Retinal pigment epithelial cell (primary cell): ENCODE results near the gene GRIK1.

Experiments used
- DNase-seq: peaks from one replicate; pipeline ENCODE4 v3.0.0-alpha.2; 2010; ENCODE audit warnings: low read depth
- H3K4me3 ChIP-seq: 2 replicates; pipeline ENCODE4 v1.5.1; 2011; ENCODE audit warnings: mild to moderate bottlenecking, low read length, control low read depth, moderate library complexity
- TF ChIP-seq, protein P1 (sequence below): conservative IDR thresholded peaks from 2 replicates; pipeline ENCODE4 v1.5.1; 2011; ENCODE audit warnings: low read depth, low read length, control low read depth, inconsistent platforms

GRIK1 gene

DNA sequence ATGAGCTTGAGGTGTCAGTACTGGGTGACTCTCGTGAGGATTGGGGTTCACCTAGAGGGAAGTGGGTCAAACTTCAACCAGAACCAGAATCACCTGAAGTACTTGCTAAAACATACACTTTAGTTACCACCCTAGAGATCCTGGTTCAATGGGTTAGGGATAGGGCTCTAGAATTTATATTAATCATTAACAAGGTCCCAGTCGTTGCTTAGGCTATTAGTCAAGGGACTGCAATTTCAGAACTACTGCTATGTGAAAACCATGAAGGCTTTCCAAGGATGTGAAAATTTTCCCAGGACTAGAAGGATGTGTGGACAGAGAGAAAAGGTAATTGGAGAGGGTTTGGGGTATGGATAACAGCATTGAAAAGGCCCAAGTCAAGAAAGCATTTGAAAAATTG is 162.6 kb downstream of the GRIK1 start:
- TF ChIP-seq, protein P1, sequence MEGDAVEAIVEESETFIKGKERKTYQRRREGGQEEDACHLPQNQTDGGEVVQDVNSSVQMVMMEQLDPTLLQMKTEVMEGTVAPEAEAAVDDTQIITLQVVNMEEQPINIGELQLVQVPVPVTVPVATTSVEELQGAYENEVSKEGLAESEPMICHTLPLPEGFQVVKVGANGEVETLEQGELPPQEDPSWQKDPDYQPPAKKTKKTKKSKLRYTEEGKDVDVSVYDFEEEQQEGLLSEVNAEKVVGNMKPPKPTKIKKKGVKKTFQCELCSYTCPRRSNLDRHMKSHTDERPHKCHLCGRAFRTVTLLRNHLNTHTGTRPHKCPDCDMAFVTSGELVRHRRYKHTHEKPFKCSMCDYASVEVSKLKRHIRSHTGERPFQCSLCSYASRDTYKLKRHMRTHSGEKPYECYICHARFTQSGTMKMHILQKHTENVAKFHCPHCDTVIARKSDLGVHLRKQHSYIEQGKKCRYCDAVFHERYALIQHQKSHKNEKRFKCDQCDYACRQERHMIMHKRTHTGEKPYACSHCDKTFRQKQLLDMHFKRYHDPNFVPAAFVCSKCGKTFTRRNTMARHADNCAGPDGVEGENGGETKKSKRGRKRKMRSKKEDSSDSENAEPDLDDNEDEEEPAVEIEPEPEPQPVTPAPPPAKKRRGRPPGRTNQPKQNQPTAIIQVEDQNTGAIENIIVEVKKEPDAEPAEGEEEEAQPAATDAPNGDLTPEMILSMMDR: no peak
- no peak overlapping the region for H3K4me3 ChIP-seq
- no peak for DNase-seq

DNA sequence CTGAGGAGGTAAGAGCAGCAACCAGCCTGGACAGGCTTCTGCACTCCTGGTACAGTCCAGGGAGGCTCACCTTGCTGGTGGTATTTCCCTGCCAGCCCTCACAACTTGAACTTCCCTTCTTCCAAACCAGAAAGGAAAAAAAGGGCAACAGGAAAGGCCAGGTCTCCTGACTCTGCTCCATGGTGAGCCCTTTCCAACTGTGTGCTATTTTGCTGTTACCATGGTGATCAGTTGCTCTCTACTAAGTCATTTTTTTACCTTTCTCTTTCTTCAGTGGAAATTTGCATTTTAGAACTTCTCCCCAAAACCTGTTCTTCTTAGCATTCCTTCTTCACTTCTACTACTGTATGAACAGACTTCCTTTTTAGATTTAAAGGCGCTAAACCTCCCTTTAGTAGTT is 164.3 kb downstream of the GRIK1 start:
- H3K4me3 ChIP-seq: no peak overlapping the region
- no peak for DNase-seq
- TF ChIP-seq, protein P1: no peak

DNA sequence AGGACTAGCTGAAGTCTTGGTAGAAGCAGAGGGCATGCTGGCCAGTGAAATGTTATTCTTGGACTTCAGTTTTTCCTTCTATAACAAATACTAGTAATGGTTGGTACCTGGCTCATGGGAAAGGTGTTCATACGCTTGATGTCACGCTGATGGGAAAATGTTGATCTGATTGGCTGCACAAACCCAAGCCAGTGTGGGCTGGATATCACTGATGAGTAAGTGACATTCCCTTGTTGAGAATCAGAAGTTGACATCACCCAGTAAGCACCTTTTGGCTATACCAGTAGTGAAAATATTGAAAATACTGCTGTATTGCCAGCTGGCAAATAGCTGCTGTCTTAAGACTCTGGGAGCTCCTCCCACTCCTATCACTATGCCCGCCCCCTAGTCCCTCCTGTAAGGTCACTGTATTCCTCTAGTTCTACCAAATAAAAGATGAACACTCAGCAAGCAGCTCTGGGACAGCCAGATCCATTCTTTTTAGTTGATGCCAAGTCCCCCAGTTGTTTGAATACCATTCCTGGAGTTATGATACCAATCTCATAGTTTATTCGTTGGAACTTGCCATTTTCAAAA is 168.2 kb downstream of the GRIK1 start:
- H3K4me3 ChIP-seq: no peak overlapping the region
- no peak for DNase-seq
- TF ChIP-seq, protein P1: no peak

DNA sequence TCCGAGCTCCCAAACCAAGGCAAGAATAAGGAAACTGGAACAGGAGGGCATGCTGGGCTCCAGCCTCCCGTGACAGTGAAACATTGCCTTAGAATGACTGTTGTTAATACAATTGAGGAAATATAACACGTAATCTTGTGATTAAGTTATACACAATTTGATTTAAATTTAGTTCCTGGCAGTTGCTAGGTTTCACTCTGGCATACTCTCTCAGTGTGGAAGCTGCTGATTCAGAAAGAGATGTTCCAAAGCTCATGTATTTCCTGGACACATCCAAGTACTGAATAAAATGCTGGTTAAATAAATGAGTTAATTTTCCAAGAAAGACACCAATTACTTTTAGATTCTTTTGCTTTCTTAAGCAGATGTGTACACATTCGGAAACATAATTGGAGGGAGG is 176.1 kb downstream of the GRIK1 start:
- H3K4me3 ChIP-seq: no peak overlapping the region
- TF ChIP-seq, protein P1: no peak
- no peak for DNase-seq

DNA sequence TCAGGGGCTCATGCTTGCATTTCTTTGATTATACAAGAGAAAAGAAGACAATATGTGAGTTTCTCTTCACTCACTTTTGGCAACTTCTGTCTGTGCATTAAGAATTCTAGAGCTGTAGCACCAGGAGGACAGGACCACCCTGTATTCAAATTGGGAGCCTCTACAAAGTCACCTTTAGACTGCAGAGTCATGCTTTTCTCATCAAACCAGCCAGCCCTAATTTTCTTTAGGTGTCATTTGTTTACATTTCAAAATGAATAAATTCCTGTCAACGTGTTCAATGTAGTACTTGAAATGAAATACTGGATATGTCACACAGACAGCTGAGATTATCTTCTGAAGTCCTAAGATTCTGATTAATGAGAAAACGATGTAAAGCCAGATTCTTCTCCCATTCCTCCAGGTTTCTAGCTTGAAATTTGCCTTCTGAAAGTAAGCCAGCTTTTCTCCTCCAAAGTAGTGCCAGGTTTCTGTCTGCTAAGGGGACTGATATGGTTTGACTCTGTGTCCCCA is 177.2 kb downstream of the GRIK1 start:
- no peak for DNase-seq
- H3K4me3 ChIP-seq: no peak overlapping the region
- TF ChIP-seq, protein P1: no peak

DNA sequence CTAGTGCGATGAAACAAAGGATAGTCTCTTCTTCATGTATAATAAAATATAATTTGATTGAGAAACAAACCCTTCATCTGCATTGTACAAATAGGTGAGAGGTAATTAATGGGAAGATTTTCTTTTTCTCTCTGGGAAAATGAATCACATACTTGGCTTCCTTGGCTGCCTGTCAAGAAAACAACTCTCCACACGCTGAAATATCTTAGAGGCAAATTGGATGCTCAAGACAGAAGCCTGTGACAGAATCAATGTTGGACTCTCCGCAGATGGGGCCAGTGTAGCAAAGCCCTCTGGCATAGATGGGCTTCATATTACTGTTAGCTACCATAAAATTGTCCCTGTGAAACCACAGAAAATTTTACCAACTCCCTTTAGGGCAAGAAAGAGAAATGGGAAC is 186.6 kb downstream of the GRIK1 start:
- no peak for DNase-seq

More for the DNA sequence above, 186.6 kb downstream of the GRIK1 start:
- H3K4me3 ChIP-seq: no peak overlapping the region
- TF ChIP-seq, protein P1: no peak
